Measurements from ENCODE around the gene HENMT1. TPM values are rescaled to one million over a fixed set of nuclear protein-coding genes. Genes with fewer than 3 reads are reported as not detected.
"Not testable (repeated sequence)": the region's sequence is repeated elsewhere in the genome, so short reads cannot be mapped to it uniquely, and the experiment has no call there.

HENMT1 gene
- total RNA-seq = 10 to 100 TPM; 27.5 to 35.7 TPM

DNA sequence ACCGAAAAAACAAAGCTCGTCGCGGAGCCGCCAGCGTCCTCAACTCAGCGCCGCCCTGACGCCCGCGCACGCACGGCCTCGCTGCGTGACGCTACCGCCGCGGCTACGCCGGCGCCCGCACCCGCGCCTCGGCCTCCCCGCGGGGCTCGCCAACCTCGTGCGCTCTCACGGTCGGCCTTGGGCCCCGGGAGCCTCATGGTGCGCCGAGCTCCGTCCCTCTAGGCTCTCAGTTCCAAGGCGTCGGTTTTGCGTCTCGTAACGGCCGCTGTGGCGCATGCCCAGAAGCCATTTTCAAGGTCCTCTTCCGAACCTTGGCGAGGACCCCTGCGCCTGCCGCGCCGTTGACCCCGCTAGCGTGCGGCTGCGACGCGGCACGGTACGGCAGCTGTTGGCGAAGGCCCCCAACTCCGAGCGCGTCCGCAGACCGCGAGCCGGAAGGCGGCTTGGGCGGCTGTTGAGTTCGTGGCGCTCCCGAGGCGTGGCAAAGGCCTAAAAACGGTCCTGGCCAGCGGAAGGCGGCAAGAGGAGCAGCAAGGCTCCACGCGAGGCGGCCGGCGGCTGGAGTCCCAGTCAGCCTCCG is at the start of gene HENMT1:
Gene HENMT1, minus strand, starts transcription at position 64 of the 580 bp plus-strand sequence. CDS start 1,209 bp downstream, outside the sequence.
- Mint-ChIP-seq H3K36me3 (peaks cover 8% of the 10 kb centered on the region), H3K27me3 (no peaks in the 10 kb centered on the region), H3K9me3 (no peaks in the 10 kb centered on the region), H3K27ac (peak within 1 kb of the TSS; percentile 95 to 96), H3K4me1 (ENCODE audit: low read depth in 2 of 2) (peaks cover 34 to 37% of the 10 kb centered on the region in 2 donors), H3K4me3 (peak within 1 kb of the TSS; percentile 88)
- DNase-seq (ENCODE audit: low spot score) (peak; percentile 90), ATAC-seq (peak; percentile 92 to 93)

- DNase-seq (ENCODE audit: low spot score) = peak; percentile 64
- Mint-ChIP-seq H3K27me3 (no peaks in the 10 kb centered on the region), H3K36me3 (no peaks in the 10 kb centered on the region), H3K4me1 (ENCODE audit: low read depth in 2 of 2) (peaks cover 19 to 36% of the 10 kb centered on the region in 2 donors), H3K4me3 (no peak overlapping the region), H3K9me3 (no peaks in the 10 kb centered on the region), H3K27ac (no peak overlapping the region)
- peak; percentile 67 for ATAC-seq
These were observed 48.1 kb upstream of the HENMT1 start for GRCh38 chr1:108708691-108709660.

GRCh38 chr1:108706643-108707042 is 45.8 kb upstream of the HENMT1 start:
- Mint-ChIP-seq H3K27me3 (no peaks in the 10 kb centered on the region), H3K9me3 (no peaks in the 10 kb centered on the region), H3K4me1 (ENCODE audit: low read depth in 2 of 2) (peaks cover 24 to 41% of the 10 kb centered on the region in 2 donors), H3K27ac (peak overlapping the region; percentile 0 to 45), H3K36me3 (no peaks in the 10 kb centered on the region), H3K4me3 (no peak overlapping the region)
- ATAC-seq (no peak), DNase-seq (ENCODE audit: low spot score) (no peak)

- DNase-seq (ENCODE audit: low spot score) (no peak), ATAC-seq (no peak)
- peaks cover 29 to 41% of the 10 kb centered on the region in 2 donors for H3K4me1 Mint-ChIP-seq (ENCODE audit: low read depth in 2 of 2)
- H3K9me3 Mint-ChIP-seq = no peaks in the 10 kb centered on the region
- no peaks in the 10 kb centered on the region for H3K27me3 Mint-ChIP-seq
- H3K4me3 Mint-ChIP-seq = peak overlapping the region; percentile 48
- peaks cover 10% of the 10 kb centered on the region for H3K36me3 Mint-ChIP-seq
- H3K27ac Mint-ChIP-seq = peak overlapping the region; percentile 71 to 88
These were observed 43.6 kb upstream of the HENMT1 start for GRCh38 chr1:108704496-108704895.

DNA sequence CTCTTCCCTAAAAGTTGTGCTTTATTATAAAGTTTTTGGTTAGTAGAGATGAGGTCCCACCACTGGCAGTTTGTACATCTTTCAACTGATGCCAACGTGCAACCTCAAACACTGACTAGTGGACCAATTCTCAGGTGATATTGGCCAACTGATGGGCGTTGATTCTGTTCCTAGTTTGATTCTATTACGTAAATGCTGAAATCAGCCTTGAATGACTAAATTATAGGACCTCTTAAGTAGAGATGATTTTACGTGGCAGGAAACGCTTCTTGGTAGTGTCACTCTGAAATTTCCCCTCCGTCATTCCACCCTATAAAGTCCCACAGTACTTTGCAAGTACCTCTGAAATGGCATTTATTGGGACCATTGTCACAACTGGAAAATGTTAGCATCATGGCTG is 43.0 kb upstream of the HENMT1 start:
- Mint-ChIP-seq H3K4me1 (ENCODE audit: low read depth in 2 of 2) (peaks cover 31 to 43% of the 10 kb centered on the region in 2 donors), H3K4me3 (peak overlapping the region; percentile 48), H3K27me3 (no peaks in the 10 kb centered on the region), H3K9me3 (no peaks in the 10 kb centered on the region), H3K36me3 (peaks cover 15% of the 10 kb centered on the region), H3K27ac (peak overlapping the region; percentile 71 to 88)
- no peak for DNase-seq (ENCODE audit: low spot score)
- peak; percentile 86 to 91 for ATAC-seq

- not testable (repeated sequence) for H3K27me3 Mint-ChIP-seq; H3K4me3 Mint-ChIP-seq; ATAC-seq; H3K9me3 Mint-ChIP-seq; DNase-seq (ENCODE audit: low spot score)
- peaks cover 32% of the 10 kb centered on the region for H3K36me3 Mint-ChIP-seq
- H3K4me1 Mint-ChIP-seq (ENCODE audit: low read depth in 2 of 2) = peaks cover 33 to 46% of the 10 kb centered on the region in 2 donors
- peak overlapping the region; percentile 9 to 71 for H3K27ac Mint-ChIP-seq
These were observed 41.2 kb upstream of the HENMT1 start for GRCh38 chr1:108702109-108702508.

DNA sequence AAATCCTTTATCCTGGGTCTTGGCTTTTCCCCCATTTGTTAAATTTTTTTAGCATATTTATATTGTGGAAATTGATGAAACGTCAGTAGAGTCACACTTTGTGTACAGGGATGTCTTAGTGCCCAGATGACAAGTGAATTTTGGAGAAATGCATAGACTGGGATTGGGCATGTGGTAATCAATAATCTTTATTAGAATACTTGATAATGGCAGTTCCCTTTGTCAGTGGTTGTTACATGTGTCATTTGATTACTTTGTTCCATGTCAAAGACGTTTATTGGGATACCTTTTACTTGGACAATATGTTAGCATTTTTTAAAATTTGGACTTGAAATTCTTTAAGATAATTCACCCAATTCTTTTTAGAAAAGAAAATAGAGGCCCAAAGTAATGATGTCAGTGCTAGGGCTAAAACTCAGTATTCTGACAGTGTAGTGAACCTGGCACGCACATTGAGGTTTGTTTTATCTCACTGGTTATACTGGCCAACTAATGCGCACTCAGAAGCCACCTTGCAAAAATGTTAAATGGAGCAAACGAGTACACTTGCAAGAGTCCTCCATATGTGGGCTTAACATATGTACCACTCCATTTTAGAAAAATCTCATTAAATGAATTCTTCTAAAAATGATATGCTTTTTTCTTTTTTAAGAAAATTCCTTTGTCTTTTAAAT is 40.4 kb upstream of the HENMT1 start:
- Mint-ChIP-seq H3K4me1 (ENCODE audit: low read depth in 2 of 2) (peaks cover 33 to 49% of the 10 kb centered on the region in 2 donors), H3K36me3 (peaks cover 35% of the 10 kb centered on the region), H3K4me3 (no peak overlapping the region), H3K27me3 (no peaks in the 10 kb centered on the region), H3K9me3 (no peaks in the 10 kb centered on the region), H3K27ac (no peak overlapping the region)
- DNase-seq (ENCODE audit: low spot score) (no peak), ATAC-seq (no peak)

GRCh38 chr1:108699375-108700332 is 38.8 kb upstream of the HENMT1 start:
- Mint-ChIP-seq H3K36me3 (peaks cover 44% of the 10 kb centered on the region), H3K9me3 (no peaks in the 10 kb centered on the region)

DNA sequence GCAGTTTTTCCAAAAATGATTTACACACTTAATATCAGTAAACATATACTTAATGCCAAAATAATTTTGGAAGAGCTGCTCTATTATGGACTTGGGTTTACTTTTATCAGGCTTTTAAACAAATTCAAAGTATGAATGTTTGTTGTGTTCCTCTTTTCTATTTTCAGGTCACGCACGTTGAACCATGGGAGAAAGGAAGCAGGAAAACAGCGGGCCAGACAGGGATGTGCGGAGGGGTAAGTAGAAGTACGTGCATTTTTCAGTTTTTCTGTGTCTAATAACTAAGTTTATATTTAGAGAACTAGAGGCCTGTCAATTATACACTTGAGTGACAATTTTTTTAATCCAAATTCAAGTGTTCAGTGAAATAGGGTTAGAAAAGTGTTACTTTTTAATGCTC is 34.6 kb upstream of the HENMT1 start:
- peaks cover 48 to 53% of the 10 kb centered on the region in 2 donors for H3K4me1 Mint-ChIP-seq (ENCODE audit: low read depth in 2 of 2)
- no peaks in the 10 kb centered on the region for H3K27me3 Mint-ChIP-seq
- H3K4me3 Mint-ChIP-seq = peak overlapping the region; percentile 80
- H3K36me3 Mint-ChIP-seq = peaks cover 62% of the 10 kb centered on the region
- DNase-seq (ENCODE audit: low spot score) = no peak
- no peaks in the 10 kb centered on the region for H3K9me3 Mint-ChIP-seq
- ATAC-seq = no peak
- H3K27ac Mint-ChIP-seq = peak overlapping the region; percentile 82 to 96

More at GRCh38 chr1:108699375-108700332, 38.8 kb upstream of the HENMT1 start:
- ATAC-seq (no peak), DNase-seq (ENCODE audit: low spot score) (no peak)
- H3K27me3 Mint-ChIP-seq = no peaks in the 10 kb centered on the region
- H3K4me3 Mint-ChIP-seq = peak overlapping the region; percentile 4
- H3K27ac Mint-ChIP-seq = peak overlapping the region; percentile 14 to 56
- peaks cover 30 to 43% of the 10 kb centered on the region in 2 donors for H3K4me1 Mint-ChIP-seq (ENCODE audit: low read depth in 2 of 2)

- Mint-ChIP-seq H3K9me3 (no peaks in the 10 kb centered on the region), H3K27me3 (no peaks in the 10 kb centered on the region), H3K36me3 (peaks cover 37% of the 10 kb centered on the region), H3K4me1 (ENCODE audit: low read depth in 2 of 2) (peaks cover 36 to 48% of the 10 kb centered on the region in 2 donors), H3K27ac (peak overlapping the region; percentile 96 to 99), H3K4me3 (peak overlapping the region; percentile 93)
- DNase-seq (ENCODE audit: low spot score) = no peak
- ATAC-seq = peak; percentile 80
These were observed 32.1 kb upstream of the HENMT1 start for GRCh38 chr1:108692724-108693655.

DNA sequence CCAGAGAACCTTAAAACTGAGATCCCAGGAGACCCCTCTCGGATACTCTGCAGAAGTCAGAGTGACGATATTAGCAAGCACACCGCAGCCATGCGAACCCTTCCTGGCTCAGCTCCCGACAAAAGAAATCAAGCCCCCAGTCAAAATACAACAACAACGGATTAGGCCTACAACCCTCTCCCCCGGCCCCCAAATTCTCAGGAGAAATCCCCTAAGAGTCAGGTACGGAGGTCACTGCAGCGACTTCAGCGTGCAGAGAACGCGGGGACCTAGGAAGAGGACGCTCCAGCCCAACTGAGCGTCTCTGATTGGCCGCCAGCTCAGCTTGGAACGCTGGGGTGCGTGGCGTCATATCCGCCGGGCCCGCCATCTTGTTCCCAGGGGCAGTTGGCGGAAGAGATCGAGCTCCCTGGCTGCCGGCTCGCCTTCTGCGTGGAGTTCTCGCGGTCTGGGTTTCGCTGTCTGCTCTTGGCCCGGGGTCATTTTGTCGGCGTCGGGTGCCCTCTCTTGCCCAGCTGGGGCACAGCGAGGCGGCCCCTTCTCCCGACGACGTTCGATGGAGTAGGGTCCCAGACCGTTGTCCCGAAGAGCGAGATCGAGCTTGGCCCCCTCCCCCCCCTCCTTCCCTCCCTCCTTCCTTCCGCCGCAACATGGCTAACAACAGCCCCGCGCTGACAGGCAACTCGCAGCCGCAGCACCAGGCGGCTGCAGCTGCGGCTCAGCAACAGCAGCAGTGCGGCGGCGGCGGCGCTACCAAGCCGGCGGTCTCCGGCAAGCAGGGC is 31.2 kb upstream of the HENMT1 start, which contains the start of gene PRPF38B:
Gene PRPF38B, plus strand, starts transcription at position 369 of the 782 bp plus-strand sequence. Its CDS starts 282 bp downstream, at position 651.
- Mint-ChIP-seq H3K4me1 (ENCODE audit: low read depth in 2 of 2) (peaks cover 31 to 42% of the 10 kb centered on the region in 2 donors), H3K27ac (peak within 1 kb of the TSS; percentile 96 to 99), H3K4me3 (peak within 1 kb of the TSS; percentile 93)

More for the DNA sequence above, 31.2 kb upstream of the HENMT1 start, which contains the start of gene PRPF38B:
- ATAC-seq = peak; percentile 96 to 98
- DNase-seq (ENCODE audit: low spot score) = peak; percentile 94
- no peaks in the 10 kb centered on the region for H3K9me3 Mint-ChIP-seq
- no peaks in the 10 kb centered on the region for H3K27me3 Mint-ChIP-seq
- peaks cover 30% of the 10 kb centered on the region for H3K36me3 Mint-ChIP-seq
